K562 (cell line): ENCODE data around the gene HIPK1. TPM values are rescaled to one million over a fixed set of nuclear protein-coding genes. Genes with fewer than 3 reads are reported as not detected.

Experiments used
- CCAR2 ChIP-seq: fragments of 200-400 bp; formaldehyde crosslinking; IDR thresholded peaks from 2 replicates; pipeline ENCODE4 v1.6.1; 2017; ENCODE audit warnings: mild to moderate bottlenecking, low read depth, low read length
- E2F5 ChIP-seq: sonication (generic); formaldehyde crosslinking; IDR thresholded peaks from 2 replicates; pipeline ENCODE4 v1.8.0; 2022; ENCODE audit warnings: mild to moderate bottlenecking, missing genetic modification reagents
- FUS ChIP-seq: fragments of 200-400 bp; formaldehyde crosslinking; optimal IDR thresholded peaks from 2 replicates; pipeline ENCODE3; 2017; ENCODE audit warnings: low read depth, low read length
- HMGXB4 ChIP-seq: sonication (generic); formaldehyde crosslinking; IDR thresholded peaks from 2 replicates; pipeline ENCODE4 v1.8.1; 2023; ENCODE audit warnings: mild to moderate bottlenecking, missing genetic modification reagents
- HNRNPL ChIP-seq: fragments of 200-400 bp; formaldehyde crosslinking; IDR thresholded peaks from 2 replicates; pipeline ENCODE4 v1.6.1; 2017; ENCODE audit warnings: low read depth, mild to moderate bottlenecking, low read length
- HOXB6 ChIP-seq: fragments of 250-450 bp; sonication (Bioruptor Pico); IDR thresholded peaks from 2 replicates; pipeline ENCODE4 v1.5.1; 2022; ENCODE audit warnings: mild to moderate bottlenecking, borderline replicate concordance
- JUNB ChIP-seq: fragments of 450-650 bp; formaldehyde crosslinking; conservative IDR thresholded peaks from 2 replicates; pipeline ENCODE4 v1.4.0; 2020; ENCODE audit warnings: mild to moderate bottlenecking
- MCM5 ChIP-seq: fragments of 450-650 bp; IDR thresholded peaks from 2 replicates; pipeline ENCODE4 v1.6.1; 2016; ENCODE audit warnings: low read depth
- POLR3G ChIP-seq: IDR thresholded peaks from 2 replicates; pipeline ENCODE4 v1.6.1; 2011; ENCODE audit not compliant: insufficient read length, insufficient replicate concordance; ENCODE audit errors: extremely low read depth
- RBM34 ChIP-seq: fragments of 200-400 bp; formaldehyde crosslinking; IDR thresholded peaks from 2 replicates; pipeline ENCODE4 v1.6.1; 2018; ENCODE audit warnings: low read length, borderline replicate concordance; ENCODE audit not compliant: insufficient read depth
- TAF15 ChIP-seq: fragments of 200-400 bp; formaldehyde crosslinking; IDR thresholded peaks from 2 replicates; pipeline ENCODE4 v1.6.1; 2017; ENCODE audit warnings: mild to moderate bottlenecking, low read depth, low read length, moderate library complexity
- ZBTB12 ChIP-seq: fragments of 250-450 bp; sonication (Bioruptor Pico); IDR thresholded peaks from 2 replicates; pipeline ENCODE4 v1.4.0; 2020
- ZBTB49 ChIP-seq: sonication (generic); formaldehyde crosslinking; IDR thresholded peaks from 2 replicates; pipeline ENCODE4 v1.8.0; 2022; ENCODE audit warnings: missing genetic modification reagents, mild to moderate bottlenecking, borderline replicate concordance
- ZC3H11A ChIP-seq: IDR thresholded peaks from 2 replicates; pipeline ENCODE4 v1.6.1; 2012; ENCODE audit warnings: low read depth, low read length, improper control_type of control experiment
- ZNF507 ChIP-seq: conservative IDR thresholded peaks from 2 replicates; pipeline ENCODE4 v1.6.1; 2017; ENCODE audit warnings: missing genetic modification characterization, missing compliant biosample characterization
- ZNF583 ChIP-seq: fragments of 250-450 bp; sonication (Bioruptor Pico); IDR thresholded peaks from 2 replicates; pipeline ENCODE4 v1.4.0; 2020
- ZNF589 ChIP-seq: fragments of 200-800 bp; sonication (Bioruptor generic); IDR thresholded peaks from 2 replicates; pipeline ENCODE4 v1.6.1; 2016; ENCODE audit warnings: low read depth, missing genetic modification characterization, missing compliant biosample characterization
- ZNF79 ChIP-seq: fragments of 250-450 bp; sonication (Bioruptor Pico); IDR thresholded peaks from 2 replicates; pipeline ENCODE4 v1.4.0; 2020; ENCODE audit warnings: low read depth, mild to moderate bottlenecking, moderate library complexity
- polyA plus RNA-seq, 8 experiments: library from polyadenylated mRNA; depleted of rRNA in 4 of 8; stranded (reverse) in 5 of 8; unstranded in 3 of 8; fragments of >200 nt; fragmentation: Nextera tagmentation in 2 of 8; fragmentation: Illumina TruSeq in 1 of 8; extraction: Ambion mirVana in 2 of 8; extraction: Trizol in 1 of 8; gene quantifications; 2 replicates each; pipeline versions ENCODE4 v1.2.1 to v1.2.3, GENCODE V29; 2011 to 2014; ENCODE audit warnings: inconsistent platforms in 1 of 8, missing spikeins in 1 of 8
- total RNA-seq, 7 experiments: library from RNA; depleted of rRNA in 6 of 7; stranded (reverse); fragments of >200 nt in 6 of 7; fragmentation: Illumina TruSeq in 2 of 7; extraction: Trizol in 2 of 7; gene quantifications; 2 replicates each; pipeline versions ENCODE4 v1.2.1 to v1.2.3, GENCODE V29; 2011 to 2021; ENCODE audit warnings: low replicate concordance in 1 of 7

HIPK1 gene
- total and polyA plus RNA-seq, 9 of the 15 experiments (the other 6 are each of a cell fraction or from before 2014, with no cell fraction given): 10.0 to 57.9 (median 29.6) TPM

GRCh38 chr1:113981962-113982931, 53.1 kb downstream of the HIPK1 start (continued):
- TF ChIP-seq ZNF79 (CRISPR knock-in tag) (no peak), RBM34 (no peak), POLR3G (no peak), FUS (no peak), E2F5 (CRISPR knock-in tag) (no peak), ZNF583 (CRISPR knock-in tag) (no peak), CCAR2 (no peak), HOXB6 (CRISPR knock-in tag) (no peak), JUNB (CRISPR knock-in tag) (no peak), MCM5 (no peak), ZNF507 (tag) (no peak), ZBTB49 (CRISPR knock-in tag) (no peak), HMGXB4 (CRISPR knock-in tag) (no peak), ZNF589 (CRISPR knock-in tag) (no peak), HNRNPL (no peak), ZC3H11A (no peak), TAF15 (no peak), ZBTB12 (CRISPR knock-in tag) (no peak)
